GM10248 (cell line): ENCODE data around the gene CADPS.

Experiments
- CTCF ChIA-PET: fragments of 300-600 bp; sonication (Branson Sonifier 250); formaldehyde crosslinking; extraction: SDS; loops from one replicate; lab custom pipeline; 2021; ENCODE audit warnings: antibody characterized with exemption; lab: Yijun Ruan, JAX
- POLR2A ChIA-PET: fragments of 350-650 bp; sonication (Branson Sonifier 250); formaldehyde crosslinking; extraction: SDS; loops from one replicate; lab custom pipeline; 2020; ENCODE audit warnings: antibody characterized with exemption; lab: Yijun Ruan, JAX
- DNase-seq: peaks from one replicate; pipeline ENCODE4 v3.0.0; 2012; ENCODE audit errors: extremely low spot score
- CTCF ChIP-seq: IDR thresholded peaks from 2 replicates; pipeline ENCODE4 v1.5.1; 2012; ENCODE audit warnings: mild to moderate bottlenecking, low read depth; ENCODE audit errors: extremely low read depth, missing control alignments, control extremely low read depth

The CADPS gene

GRCh38 chr3:62774221-62774620 lies 101.0 kb downstream of the CADPS start:
- ChIA-PET POLR2A (no interaction called here), CTCF (interaction anchor here (1.5 kb wide), 1 partner anchor 11 kb away, joined by 4 read pairs; no protein-coding TSS in a partner anchor)
- DNase-seq, result no peak
- no peak for TF ChIP-seq CTCF

GRCh38 chr3:62771331-62772072 lies 103.7 kb downstream of the CADPS start:
- CTCF ChIA-PET, result no interaction called here
- no peak for DNase-seq
- no peak for TF ChIP-seq CTCF
- POLR2A ChIA-PET, result no interaction called here

GRCh38 chr3:62768896-62769295 lies 106.3 kb downstream of the CADPS start:
- CTCF ChIA-PET, result interaction anchor here (1.0 to 1.1 kb wide), 2 partner anchors 10 to 13 kb away, joined by 3 read pairs; no protein-coding TSS in a partner anchor
- no peak for DNase-seq
- no peak for TF ChIP-seq CTCF
- POLR2A ChIA-PET, result no interaction called here

GRCh38 chr3:62761711-62762110 lies 113.5 kb downstream of the CADPS start:
- ChIA-PET POLR2A (no interaction called here), CTCF (no interaction called here)
- DNase-seq, result no peak
- TF ChIP-seq CTCF, result no peak

- DNase-seq, result no peak
- POLR2A ChIA-PET, result no interaction called here
- CTCF ChIA-PET, result no interaction called here
- no peak for TF ChIP-seq CTCF
These were observed 113.9 kb downstream of the CADPS start for GRCh38 chr3:62761311-62761710.

GRCh38 chr3:62758296-62759066 lies 116.7 kb downstream of the CADPS start:
- CTCF ChIA-PET, result interaction anchor here (3.1 kb wide), 1 partner anchor 11 kb away, joined by 8 read pairs; no protein-coding TSS in a partner anchor
- no peak for TF ChIP-seq CTCF
- no peak for DNase-seq
- POLR2A ChIA-PET, result no interaction called here
